ENCODE data around the gene SCO2. TPM values are rescaled to one million over a fixed set of nuclear protein-coding genes. Genes with fewer than 3 reads are reported as not detected.

The SCO2 gene
- total and polyA plus RNA-seq, 2 of the 13 experiments (the other 11 are each of a cell fraction or from before 2014, with no cell fraction given) = 0.32 to 3.7 TPM

DNA sequence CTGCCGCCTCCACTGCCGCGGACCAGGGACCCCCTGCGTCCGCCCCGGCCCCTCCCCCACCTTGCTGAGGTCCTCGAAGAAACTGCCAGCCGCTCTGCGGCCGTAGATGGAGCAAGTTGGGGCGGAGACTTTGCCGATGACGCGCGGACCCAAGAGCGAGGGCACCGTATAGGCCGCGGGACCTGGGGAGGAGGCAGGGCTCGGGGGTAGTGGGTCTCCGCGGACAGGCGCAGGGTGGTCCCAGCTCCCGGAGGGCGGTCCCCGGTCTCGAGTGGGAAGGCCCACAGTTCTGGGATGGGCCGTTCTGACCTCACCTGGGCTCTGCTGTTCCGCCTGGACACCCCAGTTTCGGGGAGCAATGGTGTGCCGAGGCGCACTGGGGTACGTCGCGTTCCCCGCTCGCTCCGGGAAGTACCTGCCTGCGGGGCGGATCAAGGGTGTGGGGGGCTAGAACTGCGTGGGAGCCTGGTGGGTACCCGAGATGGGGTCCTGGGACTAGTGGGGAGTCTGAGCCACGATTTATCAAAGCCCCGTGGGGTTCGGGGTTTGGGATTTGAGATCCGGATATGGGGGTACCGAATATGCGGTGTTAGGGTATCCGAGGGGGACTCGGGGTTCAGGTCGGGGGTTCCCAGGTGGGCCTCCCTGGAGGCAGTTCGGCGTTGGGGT lies 5.6 kb upstream of the SCO2 start (continued):
- TF ChIP-seq SIX1 (CRISPR knock-in tag; IDR thresholded peaks at IDR 0.05; ENCODE audit: borderline replicate concordance) (no peak), ZNF564 (CRISPR knock-in tag; IDR thresholded peaks at IDR 0.05) (peak; percentile 16; the same call in 1 of the 2 replicates), ZNF335 (CRISPR knock-in tag; IDR thresholded peaks at IDR 0.05) (no peak), ATF7 (IDR thresholded peaks at IDR 0.05) (no peak), ATF7 (CRISPR knock-in tag; IDR thresholded peaks at IDR 0.05) (no peak), ZNF703 (CRISPR knock-in tag; IDR thresholded peaks at IDR 0.05; ENCODE audit: borderline replicate concordance) (no peak), ZNF782 (CRISPR knock-in tag; IDR thresholded peaks at IDR 0.05; ENCODE audit: borderline replicate concordance) (no peak; the same call in 1 of the 2 replicates), TBX3 (IDR thresholded peaks at IDR 0.05; ENCODE audit: borderline replicate concordance) (no peak), CSRNP2 (CRISPR knock-in tag; conservative IDR thresholded peaks at IDR 0.05; ENCODE audit: low read depth) (0 out of 2 replicates have a peak, but pooled peaks have one; percentile 53), CBX5 (CRISPR knock-in tag; IDR thresholded peaks at IDR 0.05; ENCODE audit: borderline replicate concordance) (peak; percentile 21; the same call in 1 of the 2 replicates), ZNF24 (IDR thresholded peaks at IDR 0.05) (no peak), BCL6 (CRISPR knock-in tag; IDR thresholded peaks at IDR 0.05) (peak; percentile 51), ZBTB21 (CRISPR knock-in tag; IDR thresholded peaks at IDR 0.05) (no peak), CEBPB (IDR thresholded peaks at IDR 0.05; ENCODE audit: borderline replicate concordance, low read depth, low read length) (no peak), ZBTB7A (CRISPR knock-in tag; IDR thresholded peaks at IDR 0.05) (peak; percentile 19; the same call in 1 of the 2 replicates), ZNF577 (CRISPR knock-in tag; IDR thresholded peaks at IDR 0.05; ENCODE audit: borderline replicate concordance, low read depth) (no peak), ZFP82 (CRISPR knock-in tag; IDR thresholded peaks at IDR 0.05; ENCODE audit: borderline replicate concordance) (peak; percentile 48; the same call in 1 of the 2 replicates), EP300 (IDR thresholded peaks at IDR 0.05; ENCODE audit: low read depth in 2 of 2, low read length in 2 of 2) (no peak), EP300 (CRISPR knock-in tag; IDR thresholded peaks at IDR 0.05; ENCODE audit: borderline replicate concordance) (no peak), HNRNPH1 (optimal IDR thresholded peaks at IDR 0.05; ENCODE audit: low read depth, low read length) (peak; percentile 81), ZNF713 (CRISPR knock-in tag; IDR thresholded peaks at IDR 0.05) (no peak), FOXK2 (IDR thresholded peaks at IDR 0.05) (no peak), AGO1 (IDR thresholded peaks at IDR 0.05; ENCODE audit: low read depth, low read length, poor library complexity, severe bottlenecking) (peak; percentile 70), BORCS8-MEF2B (CRISPR knock-in tag; IDR thresholded peaks at IDR 0.05) (no peak), ZFP36L1 (CRISPR knock-in tag; IDR thresholded peaks at IDR 0.05) (no peak), ZNF562 (CRISPR knock-in tag; IDR thresholded peaks at IDR 0.05; ENCODE audit: borderline replicate concordance) (no peak), ZNF44 (CRISPR knock-in tag; IDR thresholded peaks at IDR 0.05) (no peak), ELF1 (CRISPR knock-in tag; IDR thresholded peaks at IDR 0.05) (no peak), MIXL1 (CRISPR knock-in tag; IDR thresholded peaks at IDR 0.05) (no peak), ELF4 (CRISPR knock-in tag; IDR thresholded peaks at IDR 0.05; ENCODE audit: borderline replicate concordance) (no peak), ZKSCAN8 (CRISPR knock-in tag; IDR thresholded peaks at IDR 0.05; ENCODE audit: borderline replicate concordance) (no peak), SOX13 (IDR thresholded peaks at IDR 0.05) (no peak), SOX13 (CRISPR knock-in tag; conservative IDR thresholded peaks at IDR 0.05 in 1 of 2, IDR thresholded peaks at IDR 0.05 in 1 of 2) (no peak), JUND (CRISPR knock-in tag; IDR thresholded peaks at IDR 0.05) (0 out of 2 replicates have a peak, but pooled peaks have one; percentile 39)

Data from HepG2 (cell line).